Measurements from ENCODE around the gene MT1M.
"Not testable (repeated sequence)": the region's sequence is repeated elsewhere in the genome, so short reads cannot be mapped to it uniquely, and the experiment has no call there.

MT1M gene

DNA sequence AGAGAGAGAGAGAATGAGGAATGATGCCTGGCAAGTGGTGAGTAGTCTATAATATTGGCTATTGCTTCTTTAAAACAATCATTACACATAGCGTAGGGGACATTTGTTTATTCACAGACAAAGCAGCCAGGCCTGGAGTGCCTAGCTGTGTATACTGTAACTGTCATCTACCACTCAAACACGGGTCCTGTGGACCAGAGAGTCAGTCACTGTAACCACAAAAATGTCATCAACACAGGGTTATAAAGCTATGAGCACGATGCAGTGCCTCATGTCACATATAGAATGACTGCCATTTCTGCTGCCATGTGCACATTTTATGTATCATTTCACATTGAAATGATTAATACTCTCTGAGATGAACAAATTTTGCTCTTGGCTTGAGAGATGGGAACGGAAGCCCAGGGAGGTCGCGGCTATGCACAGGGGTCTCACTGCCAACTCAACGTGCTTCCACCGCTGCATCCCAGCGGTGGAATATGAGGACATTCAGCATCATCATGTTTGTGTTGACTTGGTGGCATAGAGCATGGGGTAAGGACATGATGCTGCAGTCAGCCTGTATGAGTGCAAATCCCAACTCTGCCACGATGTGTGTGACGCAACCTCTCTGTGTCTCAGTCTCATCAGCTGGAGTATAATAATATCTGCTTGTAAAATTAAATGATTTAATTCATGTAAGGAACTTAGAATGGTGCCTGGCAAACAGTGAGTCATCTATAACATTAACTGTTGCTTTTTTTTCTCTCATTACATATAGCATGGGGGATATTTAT lies 40.5 kb downstream of the MT1M start:
- Histone ChIP-seq H2AFZ (ENCODE audit: low read length) (no peak overlapping the region), H3K79me2 (ENCODE audit: insufficient read depth, low read length) (no peaks in the 10 kb centered on the region), H3K36me3 (ENCODE audit: insufficient read depth, low read length) (no peaks in the 10 kb centered on the region), H3K4me3 (ENCODE audit: low read length, poor library complexity, severe bottlenecking) (no peak overlapping the region), H3K9me3 (ENCODE audit: insufficient read depth, low read depth, low read length) (no peaks in the 10 kb centered on the region), H3K27me3 (ENCODE audit: insufficient read depth, low read length, poor library complexity, severe bottlenecking) (no peaks in the 10 kb centered on the region), H3K9me2 (replicated peaks; ENCODE audit: low read depth, low read length) (no peaks in the 10 kb centered on the region), H3K9ac (ENCODE audit: low read depth, low read length, poor library complexity, severe bottlenecking) (no peak overlapping the region), H4K20me1 (ENCODE audit: insufficient read depth, low read length, poor library complexity, severe bottlenecking) (no peaks in the 10 kb centered on the region), H3K4me2 (ENCODE audit: low read depth, low read length, poor library complexity, severe bottlenecking) (no peak overlapping the region), H3K4me1 (ENCODE audit: insufficient read depth, low read length, poor library complexity, severe bottlenecking) (no peaks in the 10 kb centered on the region), H3F3A (ENCODE audit: low read depth) (no peaks in the 10 kb centered on the region)
- TF ChIP-seq, protein P1, sequence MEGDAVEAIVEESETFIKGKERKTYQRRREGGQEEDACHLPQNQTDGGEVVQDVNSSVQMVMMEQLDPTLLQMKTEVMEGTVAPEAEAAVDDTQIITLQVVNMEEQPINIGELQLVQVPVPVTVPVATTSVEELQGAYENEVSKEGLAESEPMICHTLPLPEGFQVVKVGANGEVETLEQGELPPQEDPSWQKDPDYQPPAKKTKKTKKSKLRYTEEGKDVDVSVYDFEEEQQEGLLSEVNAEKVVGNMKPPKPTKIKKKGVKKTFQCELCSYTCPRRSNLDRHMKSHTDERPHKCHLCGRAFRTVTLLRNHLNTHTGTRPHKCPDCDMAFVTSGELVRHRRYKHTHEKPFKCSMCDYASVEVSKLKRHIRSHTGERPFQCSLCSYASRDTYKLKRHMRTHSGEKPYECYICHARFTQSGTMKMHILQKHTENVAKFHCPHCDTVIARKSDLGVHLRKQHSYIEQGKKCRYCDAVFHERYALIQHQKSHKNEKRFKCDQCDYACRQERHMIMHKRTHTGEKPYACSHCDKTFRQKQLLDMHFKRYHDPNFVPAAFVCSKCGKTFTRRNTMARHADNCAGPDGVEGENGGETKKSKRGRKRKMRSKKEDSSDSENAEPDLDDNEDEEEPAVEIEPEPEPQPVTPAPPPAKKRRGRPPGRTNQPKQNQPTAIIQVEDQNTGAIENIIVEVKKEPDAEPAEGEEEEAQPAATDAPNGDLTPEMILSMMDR (conservative IDR thresholded peaks at IDR 0.05; ENCODE audit: low read length): no peak

DNA sequence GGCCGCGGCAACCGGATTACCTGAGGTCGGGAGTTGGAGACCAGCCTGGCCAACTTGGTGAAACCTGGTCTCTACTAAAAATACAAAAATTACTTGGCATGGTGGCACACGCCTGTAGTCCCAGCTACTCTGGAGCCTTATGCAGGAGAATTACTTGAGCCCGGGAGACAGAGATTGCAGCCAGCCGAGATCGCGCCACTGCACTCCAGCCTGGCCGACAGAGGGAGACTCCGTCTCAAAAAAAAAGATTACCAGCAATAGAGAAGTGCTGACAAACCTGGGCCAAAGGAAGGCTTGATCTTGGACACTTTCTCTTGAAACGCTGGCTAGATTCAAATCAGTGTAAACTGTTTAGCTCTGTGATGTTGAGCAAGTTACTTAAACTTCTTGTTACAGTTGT lies 41.5 kb downstream of the MT1M start:
- Histone ChIP-seq H3K36me3 (ENCODE audit: insufficient read depth, low read length) (no peaks in the 10 kb centered on the region), H3K4me1 (ENCODE audit: insufficient read depth, low read length, poor library complexity, severe bottlenecking) (no peaks in the 10 kb centered on the region), H3F3A (ENCODE audit: low read depth) (no peaks in the 10 kb centered on the region), H2AFZ (ENCODE audit: low read length) (no peak overlapping the region), H3K9me2 (replicated peaks; ENCODE audit: low read depth, low read length) (no peaks in the 10 kb centered on the region), H3K4me3 (ENCODE audit: low read length, poor library complexity, severe bottlenecking) (no peak overlapping the region), H3K79me2 (ENCODE audit: insufficient read depth, low read length) (no peaks in the 10 kb centered on the region), H3K4me2 (ENCODE audit: low read depth, low read length, poor library complexity, severe bottlenecking) (no peak overlapping the region), H4K20me1 (ENCODE audit: insufficient read depth, low read length, poor library complexity, severe bottlenecking) (no peaks in the 10 kb centered on the region), H3K9me3 (ENCODE audit: insufficient read depth, low read depth, low read length) (no peaks in the 10 kb centered on the region), H3K9ac (ENCODE audit: low read depth, low read length, poor library complexity, severe bottlenecking) (no peak overlapping the region), H3K27me3 (ENCODE audit: insufficient read depth, low read length, poor library complexity, severe bottlenecking) (no peaks in the 10 kb centered on the region)
- TF ChIP-seq EZH2phosphoT487 (IDR thresholded peaks at IDR 0.05; ENCODE audit: borderline replicate concordance): no peak
- TF ChIP-seq, protein P1 (conservative IDR thresholded peaks at IDR 0.05; ENCODE audit: low read length): peak; percentile 45

DNA sequence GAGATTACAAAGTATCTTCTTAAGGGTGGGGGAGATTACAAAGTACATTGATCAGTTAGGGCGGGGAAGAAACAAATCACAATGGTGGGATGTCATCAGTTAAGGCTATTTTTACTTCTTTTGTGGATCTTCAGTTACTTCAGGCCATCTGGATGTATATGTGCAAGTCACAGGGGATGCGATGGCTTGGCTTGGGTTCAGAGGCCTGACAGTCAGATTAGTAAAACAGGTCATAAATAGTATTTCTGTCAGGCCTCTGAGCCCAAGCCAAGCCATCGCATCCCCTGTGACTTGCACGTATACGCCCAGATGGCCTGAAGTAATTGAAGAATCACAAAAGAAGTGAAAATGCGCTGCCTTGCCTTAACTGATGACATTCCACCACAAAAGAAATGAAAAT lies 42.1 kb downstream of the MT1M start:
- not testable (repeated sequence) for H3K4me3 ChIP-seq (ENCODE audit: low read length, poor library complexity, severe bottlenecking); H4K20me1 ChIP-seq (ENCODE audit: insufficient read depth, low read length, poor library complexity, severe bottlenecking); H3K4me1 ChIP-seq (ENCODE audit: insufficient read depth, low read length, poor library complexity, severe bottlenecking); H3F3A ChIP-seq (ENCODE audit: low read depth); H3K9ac ChIP-seq (ENCODE audit: low read depth, low read length, poor library complexity, severe bottlenecking); H3K9me2 ChIP-seq (replicated peaks; ENCODE audit: low read depth, low read length); H3K36me3 ChIP-seq (ENCODE audit: insufficient read depth, low read length); H3K79me2 ChIP-seq (ENCODE audit: insufficient read depth, low read length); H3K9me3 ChIP-seq (ENCODE audit: insufficient read depth, low read depth, low read length); H3K27me3 ChIP-seq (ENCODE audit: insufficient read depth, low read length, poor library complexity, severe bottlenecking); H3K4me2 ChIP-seq (ENCODE audit: low read depth, low read length, poor library complexity, severe bottlenecking); H2AFZ ChIP-seq (ENCODE audit: low read length)

DNA sequence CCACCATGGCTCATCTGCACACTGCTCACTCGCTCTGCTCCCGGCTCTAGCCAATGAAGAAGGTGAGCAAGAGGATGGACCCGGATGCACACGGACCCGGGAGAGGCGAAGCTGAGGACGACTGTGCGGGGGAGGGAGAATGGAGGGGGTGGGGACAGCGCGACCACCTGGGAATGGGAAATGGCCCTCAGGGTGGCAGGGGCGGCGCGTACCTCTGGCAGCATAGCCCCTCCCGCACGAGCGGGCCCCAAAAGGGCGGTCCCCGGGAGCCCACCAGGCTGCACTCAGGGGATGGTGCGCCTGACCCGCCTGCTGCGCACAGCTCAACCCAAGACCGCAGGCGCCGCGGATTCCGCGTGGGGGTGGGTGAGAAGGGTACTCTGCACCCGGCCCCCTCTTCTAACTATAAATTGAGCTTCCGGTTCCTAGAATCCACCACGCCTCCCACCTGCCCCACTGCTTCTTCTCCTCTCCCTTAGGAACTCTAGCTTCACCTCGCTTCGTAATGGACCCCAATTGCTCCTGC lies 43.3 kb downstream of the MT1M start:
- Histone ChIP-seq H3K36me3 (ENCODE audit: insufficient read depth, low read length) (no peaks in the 10 kb centered on the region), H3K4me1 (ENCODE audit: insufficient read depth, low read length, poor library complexity, severe bottlenecking) (no peaks in the 10 kb centered on the region), H3K9me3 (ENCODE audit: insufficient read depth, low read depth, low read length) (no peaks in the 10 kb centered on the region), H3K4me3 (ENCODE audit: low read length, poor library complexity, severe bottlenecking) (no peak overlapping the region), H2AFZ (ENCODE audit: low read length) (no peak overlapping the region), H3F3A (ENCODE audit: low read depth) (no peaks in the 10 kb centered on the region), H3K9ac (ENCODE audit: low read depth, low read length, poor library complexity, severe bottlenecking) (no peak overlapping the region), H3K27me3 (ENCODE audit: insufficient read depth, low read length, poor library complexity, severe bottlenecking) (no peaks in the 10 kb centered on the region), H3K4me2 (ENCODE audit: low read depth, low read length, poor library complexity, severe bottlenecking) (no peak overlapping the region), H4K20me1 (ENCODE audit: insufficient read depth, low read length, poor library complexity, severe bottlenecking) (no peaks in the 10 kb centered on the region), H3K9me2 (replicated peaks; ENCODE audit: low read depth, low read length) (no peaks in the 10 kb centered on the region), H3K79me2 (ENCODE audit: insufficient read depth, low read length) (no peaks in the 10 kb centered on the region)
- TF ChIP-seq EZH2phosphoT487 (IDR thresholded peaks at IDR 0.05; ENCODE audit: borderline replicate concordance): no peak
- TF ChIP-seq, protein P1 (conservative IDR thresholded peaks at IDR 0.05; ENCODE audit: low read length): no peak

Data from Loucy (cell line).